GM12874 (cell line): ENCODE data around the gene GRID1.

Experiments
- CTCF ChIP-seq: IDR thresholded peaks from 2 replicates; pipeline ENCODE4 v1.5.1; 2011; ENCODE audit warnings: low read depth, mild to moderate bottlenecking, control low read depth, low read length, moderate library complexity; ENCODE audit not compliant: insufficient read depth

Gene GRID1

GRCh38 chr10:86229376-86229775 is 137.2 kb downstream of the GRID1 start:
- no peak for TF ChIP-seq CTCF

- no peak for TF ChIP-seq CTCF
These were observed 138.9 kb downstream of the GRID1 start for GRCh38 chr10:86227501-86228258.

DNA sequence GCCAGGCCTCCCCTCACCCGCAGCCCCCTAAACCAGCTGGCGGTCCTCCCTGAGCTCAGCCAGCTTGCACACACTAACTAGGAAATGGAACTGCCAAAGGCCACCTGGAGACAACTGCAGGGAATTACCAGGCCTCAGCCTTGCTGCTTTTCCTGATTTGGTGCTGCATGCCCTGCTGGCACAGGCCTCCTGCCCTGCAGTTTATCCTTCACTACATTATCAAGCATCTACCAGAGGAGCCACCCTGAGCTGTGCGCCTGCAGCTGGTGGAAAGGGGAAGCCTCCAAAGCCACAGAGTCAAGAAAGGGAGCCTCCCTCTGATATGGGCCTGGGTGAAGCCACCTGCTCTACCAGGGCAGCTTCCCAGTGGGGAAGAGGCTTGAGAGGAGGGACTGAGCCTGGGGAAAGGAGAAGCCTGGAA is 139.8 kb downstream of the GRID1 start:
- TF ChIP-seq CTCF: no peak

- TF ChIP-seq CTCF: no peak
These were observed 140.6 kb downstream of the GRID1 start for GRCh38 chr10:86226016-86226415.

DNA sequence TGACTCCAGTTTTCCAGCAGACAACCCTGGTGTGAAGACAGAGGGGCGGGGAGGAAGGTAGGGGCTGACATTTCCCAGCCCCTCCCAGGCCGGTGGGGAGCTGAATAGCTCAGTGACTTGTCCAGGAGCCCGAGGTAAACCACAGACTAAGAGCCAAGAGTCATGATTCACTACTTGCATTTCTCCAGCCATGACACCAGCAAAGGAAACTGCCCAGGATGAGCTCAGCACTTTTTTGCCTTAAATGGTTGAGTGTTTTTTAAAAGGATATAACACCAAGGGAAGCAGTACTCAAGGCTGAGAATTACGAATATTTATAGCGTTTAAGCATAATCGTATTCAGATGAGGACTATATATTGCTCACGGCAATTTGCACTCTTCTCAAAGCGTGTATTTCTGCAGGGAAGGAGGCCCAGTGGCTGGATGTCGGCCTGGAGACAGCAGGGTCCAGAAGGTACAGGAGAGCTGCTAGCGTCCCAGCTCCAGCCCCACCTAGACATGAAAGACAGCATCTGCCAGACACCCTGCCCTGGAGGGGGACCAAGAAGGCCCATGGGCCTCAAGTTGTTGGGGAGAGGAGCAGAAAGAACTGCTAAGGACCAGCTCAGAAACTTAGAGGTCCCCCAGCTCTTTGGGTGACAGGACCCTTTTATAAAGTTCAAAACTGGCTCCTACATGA is 141.4 kb downstream of the GRID1 start:
- no peak for TF ChIP-seq CTCF

- no peak for TF ChIP-seq CTCF
These were observed 142.1 kb downstream of the GRID1 start for GRCh38 chr10:86224354-86225102.

DNA sequence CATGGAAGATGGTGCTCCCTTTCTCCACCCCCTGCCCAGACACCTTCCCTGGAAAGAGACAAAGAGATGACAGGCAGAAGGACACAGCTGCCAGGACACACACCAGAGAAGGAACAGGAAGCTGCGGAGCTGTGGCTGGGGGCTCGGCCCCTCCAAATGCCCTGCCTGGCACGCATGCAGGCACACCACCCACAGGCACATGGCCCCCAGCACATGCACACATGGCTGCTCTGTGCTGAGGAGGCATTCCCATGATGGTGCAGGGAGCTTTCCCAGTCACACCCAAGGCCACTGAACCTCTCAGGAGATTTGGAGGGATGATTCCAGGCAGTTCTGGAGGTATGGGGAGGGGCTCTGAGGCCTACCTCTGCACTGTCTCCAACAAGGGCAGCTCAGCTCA is 143.3 kb downstream of the GRID1 start:
- no peak for TF ChIP-seq CTCF
